ENCODE data around the gene KLK10. TPM values are rescaled to one million over a fixed set of nuclear protein-coding genes. Genes with fewer than 3 reads are reported as not detected.

The KLK10 gene
- total RNA-seq, 1 experiment from 2014 or later = not detected

GRCh38 chr19:50969413-50969760, 50.1 kb downstream of the KLK10 start, which contains the start of gene KLK6:
TSS of gene KLK6 (minus strand) at chr19:50969591. CDS start at chr19:50968104, 1,487 bp downstream.
- no peak within 1 kb of the TSS for H3K4me3 ChIP-seq (ENCODE audit: low read depth, low read length, poor library complexity, severe bottlenecking)

GRCh38 chr19:50968716-50969412, 50.6 kb downstream of the KLK10 start:
- Histone ChIP-seq H3K4me3 (ENCODE audit: low read depth, low read length, poor library complexity, severe bottlenecking) (no peak overlapping the region), H3K27me3 (replicated peaks; ENCODE audit: insufficient read depth, low read depth, low read length, poor library complexity) (peaks cover 43% of the 10 kb centered on the region), H3K9me3 (ENCODE audit: low read depth, low read length, poor library complexity, severe bottlenecking) (no peaks in the 10 kb centered on the region), H3K36me3 (ENCODE audit: insufficient read depth, low read length, poor library complexity, severe bottlenecking) (no peaks in the 10 kb centered on the region), H3K27ac (ENCODE audit: low read depth, low read length, poor library complexity, severe bottlenecking) (no peak overlapping the region), H3K4me1 (ENCODE audit: insufficient read depth, low read length, poor library complexity, severe bottlenecking) (no peaks in the 10 kb centered on the region)
- intact Hi-C loops (cut with micrococcal nuclease; ENCODE audit: unreplicated experiment) = no loop called here
- TF ChIP-seq CTCF (conservative IDR thresholded peaks at IDR 0.05; ENCODE audit: low read depth, low read length) (no peak), EZH2 (IDR thresholded peaks at IDR 0.05; ENCODE audit: borderline replicate concordance, low read depth, low read length, poor library complexity, severe bottlenecking) (no peak)
- no peak for DNase-seq (ENCODE audit: low spot score)
- POLR2A ChIA-PET (ENCODE audit: low non-redundant PET) = no interaction called here
- BruUV-seq (replicated peaks) = no TSS peak
- CTCF ChIA-PET = no interaction called here

More at GRCh38 chr19:50969413-50969760, 50.1 kb downstream of the KLK10 start, which contains the start of gene KLK6:
- DNase-seq (ENCODE audit: low spot score) = no peak
- TF ChIP-seq CTCF (conservative IDR thresholded peaks at IDR 0.05; ENCODE audit: low read depth, low read length) = no peak
- TF ChIP-seq EZH2 (IDR thresholded peaks at IDR 0.05; ENCODE audit: borderline replicate concordance, low read depth, low read length, poor library complexity, severe bottlenecking) = no peak
- intact Hi-C loops (cut with micrococcal nuclease; ENCODE audit: unreplicated experiment) = no loop called here
- no peaks in the 10 kb centered on the region for H3K4me1 ChIP-seq (ENCODE audit: insufficient read depth, low read length, poor library complexity, severe bottlenecking)
- H3K27me3 ChIP-seq (replicated peaks; ENCODE audit: insufficient read depth, low read depth, low read length, poor library complexity) = peaks cover 38% of the 10 kb centered on the region
- no peaks in the 10 kb centered on the region for H3K36me3 ChIP-seq (ENCODE audit: insufficient read depth, low read length, poor library complexity, severe bottlenecking)
- CTCF ChIA-PET = no interaction called here
- no TSS peak for BruUV-seq (replicated peaks)
- H3K9me3 ChIP-seq (ENCODE audit: low read depth, low read length, poor library complexity, severe bottlenecking) = no peaks in the 10 kb centered on the region
- POLR2A ChIA-PET (ENCODE audit: low non-redundant PET) = no interaction called here
- no peak within 1 kb of the TSS for H3K27ac ChIP-seq (ENCODE audit: low read depth, low read length, poor library complexity, severe bottlenecking)

GRCh38 chr19:50967929-50968715, 51.4 kb downstream of the KLK10 start:
- Histone ChIP-seq H3K4me1 (ENCODE audit: insufficient read depth, low read length, poor library complexity, severe bottlenecking) (no peaks in the 10 kb centered on the region), H3K27ac (ENCODE audit: low read depth, low read length, poor library complexity, severe bottlenecking) (no peak overlapping the region), H3K36me3 (ENCODE audit: insufficient read depth, low read length, poor library complexity, severe bottlenecking) (no peaks in the 10 kb centered on the region), H3K9me3 (ENCODE audit: low read depth, low read length, poor library complexity, severe bottlenecking) (no peaks in the 10 kb centered on the region), H3K4me3 (ENCODE audit: low read depth, low read length, poor library complexity, severe bottlenecking) (no peak overlapping the region), H3K27me3 (replicated peaks; ENCODE audit: insufficient read depth, low read depth, low read length, poor library complexity) (peaks cover 45% of the 10 kb centered on the region)
- TF ChIP-seq EZH2 (IDR thresholded peaks at IDR 0.05; ENCODE audit: borderline replicate concordance, low read depth, low read length, poor library complexity, severe bottlenecking) (no peak), CTCF (conservative IDR thresholded peaks at IDR 0.05; ENCODE audit: low read depth, low read length) (no peak)
- intact Hi-C loops (cut with micrococcal nuclease; ENCODE audit: unreplicated experiment) = no loop called here
- POLR2A ChIA-PET (ENCODE audit: low non-redundant PET) = no interaction called here
- no TSS peak for BruUV-seq (replicated peaks)
- no peak for DNase-seq (ENCODE audit: low spot score)
- CTCF ChIA-PET = no interaction called here
